Activated CD8-positive, alpha-beta T cell treated with anti-CD3 and anti-CD28 coated beads for 36 hours (primary cell): Measurements from ENCODE around the gene TEKTIP1. TPM values are rescaled to one million over a fixed set of nuclear protein-coding genes. Genes with fewer than 3 reads are reported as not detected.

Experiments
- ATAC-seq: fragments of 200-7000 bp; cut with Tn5 transposase; one replicate; pipeline ENCODE4 v1.10.0; 2021; ENCODE audit warnings: mild to moderate bottlenecking, moderate library complexity
- CTCF ChIA-PET: fragments of 350-600 bp; sonication (Branson Sonifier 250); formaldehyde crosslinking; loops from one replicate; lab custom pipeline; 2021; ENCODE audit warnings: antibody characterized with exemption; lab: Charles Lee
- POLR2A ChIA-PET: fragments of 350-600 bp; sonication (Branson Sonifier 250); formaldehyde crosslinking; loops from one replicate; lab custom pipeline; 2021; ENCODE audit warnings: antibody characterized with exemption; lab: Charles Lee
- DNase-seq: peaks from one replicate; pipeline ENCODE4 v3.0.0-alpha.2; 2020
- H3K27ac Mint-ChIP-seq: one replicate; pipeline ENCODE4 v1.8.0; 2021; ENCODE audit warnings: mild to moderate bottlenecking, mixed read lengths
- H3K27me3 Mint-ChIP-seq: one replicate; pipeline ENCODE4 v1.8.0; 2021; ENCODE audit warnings: mixed read lengths
- H3K36me3 Mint-ChIP-seq: one replicate; pipeline ENCODE4 v1.8.0; 2021; ENCODE audit warnings: low read depth, mixed read lengths
- H3K4me1 Mint-ChIP-seq: one replicate; pipeline ENCODE4 v1.8.0; 2021; ENCODE audit warnings: low read depth, mixed read lengths
- H3K4me3 Mint-ChIP-seq: one replicate; pipeline ENCODE4 v1.8.0; 2021; ENCODE audit warnings: mild to moderate bottlenecking, moderate library complexity, mixed read lengths
- H3K9me3 Mint-ChIP-seq: one replicate; pipeline ENCODE4 v1.8.0; 2021; ENCODE audit warnings: mixed read lengths
- intact Hi-C: fragments of 100-400 bp; cut with micrococcal nuclease; formaldehyde crosslinking; loops from one replicate; pipeline ENCODE4 v1.10.0; 2022
- total RNA-seq, 2 experiments: library from RNA; stranded (reverse); gene quantifications; one replicate each; pipeline ENCODE4 v1.2.3, GENCODE V29; 2021
- TF ChIP-seq, protein P1 (sequence below): fragments of 200-600 bp; IDR thresholded peaks from one replicate; pipeline ENCODE4 v1.8.0; 2022; ENCODE audit warnings: antibody characterized with exemption, mild to moderate bottlenecking

Gene TEKTIP1
- total RNA-seq, 2 experiments from 2014 or later = 1.6 to 2.4 TPM

DNA sequence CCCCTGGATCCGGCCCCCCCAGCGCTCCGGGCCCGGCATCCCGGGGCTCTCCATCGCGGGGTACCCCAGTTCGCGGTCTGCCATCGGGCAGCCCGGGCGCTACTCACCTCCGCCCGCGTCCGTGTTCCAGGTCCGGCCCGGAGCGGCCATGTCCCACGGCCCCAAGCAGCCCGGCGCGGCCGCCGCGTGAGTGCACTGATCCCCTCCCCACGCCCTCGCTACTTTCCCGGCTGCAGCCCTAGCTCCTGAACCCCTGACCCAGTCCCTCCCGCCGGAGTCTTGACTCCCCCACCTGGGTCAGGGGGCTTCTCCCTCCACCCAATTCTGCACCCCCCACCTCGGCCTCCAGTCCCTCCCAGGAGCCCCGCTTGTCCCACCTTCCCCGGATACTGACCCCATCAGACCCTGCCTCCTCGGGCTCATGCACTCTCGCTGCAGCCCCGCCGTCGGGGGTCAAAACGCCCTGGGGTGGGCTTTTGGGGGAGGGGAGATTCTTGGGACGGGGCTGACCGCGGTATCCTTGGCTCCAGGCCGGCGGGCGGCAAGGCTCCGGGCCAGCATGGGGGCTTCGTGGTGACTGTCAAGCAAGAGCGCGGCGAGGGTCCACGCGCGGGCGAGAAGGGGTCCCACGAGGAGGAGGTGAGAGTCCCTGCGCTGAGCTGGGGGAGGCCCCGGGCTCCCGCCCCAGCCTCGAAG, 34.3 kb downstream of the TEKTIP1 start:
- ATAC-seq (no peak), DNase-seq (peak; percentile 43)
- Mint-ChIP-seq H3K4me3 (peak overlapping the region; percentile 75), H3K4me1 (peaks cover 11% of the 10 kb centered on the region), H3K36me3 (peaks cover 13% of the 10 kb centered on the region), H3K9me3 (no peaks in the 10 kb centered on the region), H3K27me3 (no peaks in the 10 kb centered on the region), H3K27ac (no peak overlapping the region)
- POLR2A ChIA-PET = interaction anchor here (0.9 to 1.5 kb wide), 2 partner anchors 16 to 28 kb away, joined by 3 to 4 read pairs; partner anchors contain the start of gene MFSD12
- CTCF ChIA-PET = interaction anchor here (0.9 kb wide), 1 partner anchor 28 kb away, joined by 4 read pairs; no protein-coding TSS in a partner anchor
- intact Hi-C loops = no loop called here
- TF ChIP-seq, protein P1, sequence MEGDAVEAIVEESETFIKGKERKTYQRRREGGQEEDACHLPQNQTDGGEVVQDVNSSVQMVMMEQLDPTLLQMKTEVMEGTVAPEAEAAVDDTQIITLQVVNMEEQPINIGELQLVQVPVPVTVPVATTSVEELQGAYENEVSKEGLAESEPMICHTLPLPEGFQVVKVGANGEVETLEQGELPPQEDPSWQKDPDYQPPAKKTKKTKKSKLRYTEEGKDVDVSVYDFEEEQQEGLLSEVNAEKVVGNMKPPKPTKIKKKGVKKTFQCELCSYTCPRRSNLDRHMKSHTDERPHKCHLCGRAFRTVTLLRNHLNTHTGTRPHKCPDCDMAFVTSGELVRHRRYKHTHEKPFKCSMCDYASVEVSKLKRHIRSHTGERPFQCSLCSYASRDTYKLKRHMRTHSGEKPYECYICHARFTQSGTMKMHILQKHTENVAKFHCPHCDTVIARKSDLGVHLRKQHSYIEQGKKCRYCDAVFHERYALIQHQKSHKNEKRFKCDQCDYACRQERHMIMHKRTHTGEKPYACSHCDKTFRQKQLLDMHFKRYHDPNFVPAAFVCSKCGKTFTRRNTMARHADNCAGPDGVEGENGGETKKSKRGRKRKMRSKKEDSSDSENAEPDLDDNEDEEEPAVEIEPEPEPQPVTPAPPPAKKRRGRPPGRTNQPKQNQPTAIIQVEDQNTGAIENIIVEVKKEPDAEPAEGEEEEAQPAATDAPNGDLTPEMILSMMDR = no peak

DNA sequence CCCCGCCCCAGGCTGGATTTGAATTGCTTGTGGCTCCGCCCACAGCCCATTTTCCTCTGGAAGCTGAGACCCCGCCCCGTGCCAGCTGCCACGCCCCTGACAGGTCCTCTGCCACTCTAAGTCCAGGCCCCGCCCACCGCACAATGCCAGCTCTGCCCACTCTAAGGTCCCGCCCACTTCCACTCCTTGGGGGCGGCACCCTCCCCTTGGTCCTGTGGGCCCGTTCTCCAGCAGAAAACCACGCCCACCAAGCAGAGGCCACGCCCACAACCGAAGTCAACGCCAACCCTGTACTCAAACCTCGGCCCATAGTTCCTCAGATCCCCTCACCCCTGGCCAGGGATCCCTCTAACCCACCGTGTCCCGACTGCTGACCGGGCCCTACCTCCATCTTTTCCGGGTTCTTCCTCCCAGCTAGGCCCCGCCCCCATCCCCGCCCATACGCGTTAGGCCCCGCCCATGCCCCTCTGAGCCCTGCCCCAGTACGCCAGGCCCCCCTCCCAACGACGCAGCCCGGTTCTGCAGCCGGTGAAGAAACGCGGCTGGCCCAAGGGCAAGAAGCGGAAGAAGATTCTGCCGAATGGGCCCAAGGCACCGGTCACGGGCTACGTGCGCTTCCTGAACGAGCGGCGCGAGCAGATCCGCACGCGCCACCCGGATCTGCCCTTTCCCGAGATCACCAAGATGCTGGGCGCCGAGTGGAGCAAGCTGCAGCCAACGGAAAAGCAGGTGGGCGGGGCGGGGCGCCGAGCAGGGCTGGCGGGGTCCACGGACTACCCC, 35.1 kb downstream of the TEKTIP1 start:
- ChIA-PET POLR2A (interaction anchor here (0.9 to 1.5 kb wide), 3 partner anchors 17 to 35 kb away, joined by 3 to 4 read pairs (median 3); partner anchors contain the start of gene MFSD12), CTCF (interaction anchor here (0.9 to 1.6 kb wide), 2 partner anchors 13 to 29 kb away, joined by 4 read pairs; no protein-coding TSS in a partner anchor)
- H3K27ac Mint-ChIP-seq = no peak overlapping the region
- H3K27me3 Mint-ChIP-seq = no peaks in the 10 kb centered on the region
- peaks cover 11% of the 10 kb centered on the region for H3K4me1 Mint-ChIP-seq
- intact Hi-C loops = no loop called here
- H3K36me3 Mint-ChIP-seq = peaks cover 13% of the 10 kb centered on the region
- peak overlapping the region; percentile 75 for H3K4me3 Mint-ChIP-seq
- ATAC-seq (peak; percentile 64), DNase-seq (peak; percentile 97)
- TF ChIP-seq, protein P1 = no peak
- H3K9me3 Mint-ChIP-seq = no peaks in the 10 kb centered on the region

DNA sequence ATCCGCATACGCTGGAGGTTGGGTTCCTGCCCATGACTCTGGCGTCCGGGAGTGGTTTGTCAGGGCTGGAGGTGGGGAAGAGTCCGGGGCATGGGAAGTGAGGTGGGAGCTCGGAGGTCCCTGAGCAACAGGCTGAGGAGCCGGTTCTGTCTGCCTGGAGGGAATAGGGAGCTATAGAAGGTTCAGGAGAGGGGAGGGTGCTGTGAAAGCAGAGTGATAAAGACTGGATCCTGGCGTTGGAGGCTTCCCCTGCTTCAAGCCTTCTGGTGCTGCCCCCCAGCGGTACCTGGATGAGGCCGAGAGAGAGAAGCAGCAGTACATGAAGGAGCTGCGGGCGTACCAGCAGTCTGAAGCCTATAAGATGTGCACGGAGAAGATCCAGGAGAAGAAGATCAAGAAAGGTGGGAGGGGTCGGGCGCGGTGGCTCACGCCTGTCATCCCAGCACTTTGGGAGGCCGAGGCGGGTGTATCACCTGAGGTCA, 36.3 kb downstream of the TEKTIP1 start:
- ChIA-PET CTCF (interaction anchor here (1.3 to 1.6 kb wide), 2 partner anchors 11 to 18 kb away, joined by 4 to 5 read pairs; partner anchors contain the start of gene MFSD12), POLR2A (interaction anchor here (0.6 kb wide), 1 partner anchor 10 kb away, joined by 4 read pairs; no protein-coding TSS in a partner anchor)
- peaks cover 11% of the 10 kb centered on the region for H3K4me1 Mint-ChIP-seq
- no peaks in the 10 kb centered on the region for H3K27me3 Mint-ChIP-seq
- no peak overlapping the region for H3K4me3 Mint-ChIP-seq
- TF ChIP-seq, protein P1 = no peak
- no peak overlapping the region for H3K27ac Mint-ChIP-seq
- ATAC-seq (no peak), DNase-seq (peak; percentile 51)
- intact Hi-C loops = no loop called here
- H3K36me3 Mint-ChIP-seq = peaks cover 13% of the 10 kb centered on the region
- H3K9me3 Mint-ChIP-seq = no peaks in the 10 kb centered on the region

DNA sequence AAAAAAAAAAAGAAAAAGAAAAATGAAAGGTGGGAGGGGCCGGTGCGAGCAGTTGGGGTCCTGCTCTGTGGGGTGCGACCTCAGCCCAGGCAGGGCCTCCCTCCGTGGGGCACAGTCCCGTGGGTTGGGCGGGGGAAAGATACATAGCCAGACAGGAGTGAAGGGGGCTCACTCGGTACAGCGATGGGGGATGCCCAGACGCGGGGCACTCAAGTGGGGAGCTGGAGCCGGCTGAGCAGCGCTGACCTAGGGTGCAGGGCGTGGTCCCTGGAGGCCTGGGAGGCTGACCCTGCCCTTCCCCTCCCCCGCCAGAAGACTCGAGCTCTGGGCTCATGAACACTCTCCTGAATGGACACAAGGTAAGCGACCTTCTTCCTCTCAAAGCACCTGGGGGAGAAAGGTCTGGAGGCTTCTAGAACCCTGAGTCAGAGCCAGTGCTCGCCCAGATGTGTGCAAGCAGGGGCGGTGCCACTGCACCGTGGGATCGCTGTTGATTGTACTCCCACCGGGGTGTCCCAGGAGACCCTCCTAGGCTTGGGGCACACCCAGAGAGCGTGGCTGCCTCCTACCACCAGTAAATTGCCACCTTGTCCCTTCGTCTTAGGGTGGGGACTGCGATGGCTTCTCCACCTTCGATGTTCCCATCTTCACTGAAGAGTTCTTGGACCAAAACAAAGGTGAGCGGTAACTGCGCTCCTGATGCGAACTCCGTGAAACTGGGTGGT, 37.1 kb downstream of the TEKTIP1 start:
- no peak for DNase-seq
- Mint-ChIP-seq H3K9me3 (no peaks in the 10 kb centered on the region), H3K27me3 (no peaks in the 10 kb centered on the region), H3K4me3 (no peak overlapping the region), H3K27ac (no peak overlapping the region), H3K4me1 (peaks cover 11% of the 10 kb centered on the region), H3K36me3 (peaks cover 13% of the 10 kb centered on the region)
- POLR2A ChIA-PET = interaction anchor here (0.6 kb wide), 1 partner anchor 11 kb away, joined by 4 read pairs; no protein-coding TSS in a partner anchor
- CTCF ChIA-PET = interaction anchor here (1.3 kb wide), 1 partner anchor 19 kb away, joined by 5 read pairs; the partner anchor contains the start of gene MFSD12
- no peak for ATAC-seq
- intact Hi-C loops = no loop called here
- TF ChIP-seq, protein P1 = no peak
